Right lobe of liver (tissue), 6 donors: ENCODE measurements around the gene RNPEPL1. TPM values are rescaled to one million over a fixed set of nuclear protein-coding genes. Genes with fewer than 3 reads are reported as not detected.

Experiments used
- ATAC-seq, 4 donors: fragments of 200-7000 bp; cut with Tn5 transposase; one replicate each; pipeline ENCODE4 v1.9.1; 2020; ENCODE audit warnings: mild to moderate bottlenecking in 4 of 4, moderate library complexity in 4 of 4
- DNase-seq, 3 donors: peaks; one replicate each; pipeline ENCODE4 v3.0.0-alpha.2; 2020
- H3K27ac ChIP-seq, 3 donors: fragments of 200-600 bp; one replicate each; pipeline ENCODE4 v1.8.0; 2022
- H3K27me3 ChIP-seq, 2 donors: fragments of 200-600 bp; one replicate each; pipeline ENCODE4 v1.8.0; 2022
- H3K36me3 ChIP-seq, 4 donors: fragments of 200-600 bp; sonication (generic) in 1 of 4; one replicate each; pipeline versions ENCODE4 v1.5.1 to v1.8.0; 2017 to 2022; ENCODE audit warnings: control low read depth in 1 of 4
- H3K4me1 ChIP-seq, 4 donors: fragments of 200-600 bp; sonication (generic) in 1 of 4; one replicate each; pipeline versions ENCODE4 v1.5.1 to v1.8.0; 2017 to 2022; ENCODE audit warnings: control low read depth in 1 of 4
- H3K4me3 ChIP-seq, 3 donors: fragments of 200-600 bp; one replicate each; pipeline ENCODE4 v1.8.0; 2022
- H3K9me3 ChIP-seq, 4 donors: fragments of 200-600 bp; sonication (generic) in 1 of 4; one replicate each; pipeline versions ENCODE4 v1.5.1 to v1.8.0; 2017 to 2022; ENCODE audit warnings: control low read depth in 1 of 4
- CTCF ChIP-seq, 4 donors: fragments of 200-600 bp in 3 of 4; fragments of 450-650 bp in 1 of 4; IDR thresholded peaks; one replicate each; pipeline versions ENCODE4 v1.5.1 to v1.8.0; 2016 to 2022; ENCODE audit warnings: antibody characterized with exemption in 4 of 4, mild to moderate bottlenecking in 2 of 4
- POLR2A ChIP-seq: fragments of 450-650 bp; IDR thresholded peaks from one replicate; pipeline ENCODE4 v1.6.1; 2017; ENCODE audit warnings: antibody characterized with exemption, mild to moderate bottlenecking
- WGBS: methylation state at CpG from one replicate; pipeline ENCODE4 v1.1.6; 2018; ENCODE audit warnings: low coverage, low lambda C conversion rate; ENCODE audit not compliant: insufficient coverage; ENCODE audit errors: missing lambda C conversion rate; 5-methylcytosine and 5-hydroxymethylcytosine counted together
- intact Hi-C, 2 donors: fragments of 100-400 bp; cut with DNase I; formaldehyde crosslinking; loops; one replicate each; pipeline versions ENCODE4 v1.11.2 to v1.14.1; 2022
- total RNA-seq, 6 experiments: library from RNA; depleted of rRNA in 2 of 6; stranded (reverse); fragments of >200 nt in 2 of 6; fragmentation: NEBNext Ultra II Directional in 3 of 6; extraction: Animal tissue kit (Norgen Biotek cat#: 25700) in 3 of 6; gene quantifications; one replicate each; pipeline versions ENCODE4 v1.1.0 to v1.2.4, GENCODE V29; 2016 to 2023
- donor health status: DM: no; HTN: yes; CAD: no.
- donor health status: DM: no; HTN: no; CAD: no.
- donor health status: DM: no; HTN: no; CAD: no.
- donor health status: DM: no; HTN: yes; CAD: no.
- donor health status: DM: no; HTN: yes; CAD: no.

RNPEPL1 gene
- total RNA-seq, 6 experiments from 2014 or later, result 24.7 to 105 (median 31.0) TPM

- Histone ChIP-seq H3K27me3 (no peaks in the 10 kb centered on the region), H3K4me3 (no peak overlapping the region), H3K9me3 (no peaks in the 10 kb centered on the region), H3K4me1 (no peaks in the 10 kb centered on the region), H3K36me3 (no peaks in the 10 kb centered on the region), H3K27ac (no peak overlapping the region)
- 78% methylated on average over 3 of the region's 8 CpGs for WGBS
- TF ChIP-seq POLR2A, result no peak
- TF ChIP-seq CTCF (IDR thresholded peaks at IDR 0.05), result no peak
- DNase-seq (no peak), ATAC-seq (no peak)
- intact Hi-C loops, result no loop called here
Observed at GRCh38 chr2:240524963-240525718, 43.1 kb upstream of the RNPEPL1 start.

- ATAC-seq (no peak), DNase-seq (peak in 1 of 3 donors; percentile 31)
- Histone ChIP-seq H3K4me1 (no peaks in the 10 kb centered on the region), H3K36me3 (no peaks in the 10 kb centered on the region), H3K27ac (no peak overlapping the region), H3K4me3 (no peak overlapping the region), H3K9me3 (no peaks in the 10 kb centered on the region), H3K27me3 (no peaks in the 10 kb centered on the region)
- TF ChIP-seq POLR2A (no peak), CTCF (IDR thresholded peaks at IDR 0.05) (no peak)
- WGBS, result 100% methylated on average over 1 of the region's 6 CpGs
- intact Hi-C loops, result no loop called here
Observed at GRCh38 chr2:240525802-240526201, 42.5 kb upstream of the RNPEPL1 start.

GRCh38 chr2:240526521-240526920 lies 41.8 kb upstream of the RNPEPL1 start:
- H3K27ac ChIP-seq, result no peak overlapping the region
- no peak for TF ChIP-seq POLR2A
- TF ChIP-seq CTCF (IDR thresholded peaks at IDR 0.05), result no peak
- intact Hi-C loops, result no loop called here
- no peaks in the 10 kb centered on the region for H3K27me3 ChIP-seq
- no peaks in the 10 kb centered on the region for H3K9me3 ChIP-seq
- no peak for DNase-seq
- no CpG with 5 or more reads among the region's 4 CpGs for WGBS
- no peaks in the 10 kb centered on the region for H3K36me3 ChIP-seq
- H3K4me3 ChIP-seq, result no peak overlapping the region
- no peak for ATAC-seq
- H3K4me1 ChIP-seq, result no peaks in the 10 kb centered on the region

- H3K36me3 ChIP-seq, result no peaks in the 10 kb centered on the region
- H3K9me3 ChIP-seq, result peaks cover 0 to under 1% (median 0%) of the 10 kb centered on the region in 4 donors
- intact Hi-C loops, result no loop called here
- WGBS, result 73% methylated on average over 3 of the region's 3 CpGs
- no peak overlapping the region for H3K4me3 ChIP-seq
- H3K27me3 ChIP-seq, result no peaks in the 10 kb centered on the region
- ATAC-seq, result no peak
- no peak overlapping the region for H3K27ac ChIP-seq
- no peaks in the 10 kb centered on the region for H3K4me1 ChIP-seq
- DNase-seq, result no peak
- no peak for TF ChIP-seq CTCF (IDR thresholded peaks at IDR 0.05)
- no peak for TF ChIP-seq POLR2A
Observed at GRCh38 chr2:240527153-240527750, 41.0 kb upstream of the RNPEPL1 start.
